PC-3 (cell line): ENCODE measurements around the gene FGG. TPM values are rescaled to one million over a fixed set of nuclear protein-coding genes. Genes with fewer than 3 reads are reported as not detected.
A peak's percentile ranks its signal among the peaks of the same experiment; 100 is the strongest.

Experiments
- ATAC-seq: fragments of 200-7000 bp; cut with Tn5 transposase; 2 replicates; pipeline ENCODE4 v1.9.1; 2020; ENCODE audit warnings: mild to moderate bottlenecking, moderate library complexity
- BruUV-seq: library from RNA; stranded (reverse); fragments of 400-500 nt; replicated peaks from 2 replicates; lab custom pipeline; 2021; lab: Mats Ljungman, UMichigan
- CTCF ChIA-PET: fragments of 300-600 bp; sonication (Branson Sonifier 250); formaldehyde crosslinking; loops from one replicate; lab custom pipeline; 2022; ENCODE audit warnings: antibody characterized with exemption; lab: Charles Lee
- POLR2A ChIA-PET: fragments of 300-600 bp; sonication (Branson Sonifier 250); formaldehyde crosslinking; loops from one replicate; lab custom pipeline; 2022; ENCODE audit warnings: antibody characterized with exemption; ENCODE audit not compliant: unreplicated experiment; lab: Charles Lee
- DNase-seq: peaks from one replicate; pipeline ENCODE4 v3.0.0-alpha.2; 2015
- H2AFZ ChIP-seq: fragments of 300-600 bp; sonication (generic); 2 replicates; pipeline ENCODE4 v1.6.0; 2016; ENCODE audit warnings: antibody characterized with exemption, low read length
- H3F3A ChIP-seq: fragments of 300-600 bp; sonication (generic); one replicate; pipeline ENCODE4 v1.6.0; 2017; ENCODE audit warnings: antibody characterized with exemption, low read length, control low read depth, mild to moderate bottlenecking; ENCODE audit not compliant: unreplicated experiment
- H3K27ac ChIP-seq: fragments of 300-600 bp; sonication (generic); 2 replicates; pipeline ENCODE4 v1.5.1; 2016; ENCODE audit warnings: mild to moderate bottlenecking, low read length
- H3K27me3 ChIP-seq: fragments of 300-600 bp; sonication (generic); 2 replicates; pipeline ENCODE4 v1.6.1; 2016; ENCODE audit warnings: low read length, mixed read lengths
- H3K36me3 ChIP-seq: fragments of 300-600 bp; sonication (generic); 2 replicates; pipeline ENCODE4 v1.6.1; 2016; ENCODE audit warnings: low read depth, mixed run types, low read length, mixed read lengths
- H3K4me1 ChIP-seq: fragments of 300-600 bp; sonication (generic); 2 replicates; pipeline ENCODE4 v1.5.1; 2016; ENCODE audit warnings: low read length; ENCODE audit not compliant: insufficient read depth
- H3K4me2 ChIP-seq: fragments of 300-600 bp; sonication (generic); 2 replicates; pipeline ENCODE4 v1.6.0; 2016; ENCODE audit warnings: low read length
- H3K4me3 ChIP-seq: fragments of 300-600 bp; sonication (generic); 2 replicates; pipeline ENCODE4 v1.5.1; 2016; ENCODE audit warnings: mild to moderate bottlenecking, low read length, mixed read lengths
- H3K79me2 ChIP-seq: fragments of 300-600 bp; sonication (generic); 2 replicates; pipeline ENCODE4 v1.6.1; 2017; ENCODE audit warnings: low read length, mixed read lengths
- H3K9ac ChIP-seq: fragments of 300-600 bp; sonication (generic); 2 replicates; pipeline ENCODE4 v1.6.0; 2016; ENCODE audit warnings: mild to moderate bottlenecking, low read length
- H3K9me2 ChIP-seq: fragments of 300-600 bp; sonication (generic); replicated peaks from 2 replicates; pipeline ENCODE4 v1.6.1; 2016; ENCODE audit warnings: mixed run types, low read length, mixed read lengths
- H3K9me3 ChIP-seq: fragments of 300-600 bp; sonication (generic); 2 replicates; pipeline ENCODE4 v1.6.1; 2016; ENCODE audit warnings: low read length, mixed read lengths
- H4K20me1 ChIP-seq: fragments of 300-600 bp; sonication (generic); 2 replicates; pipeline ENCODE4 v1.6.1; 2016; ENCODE audit warnings: low read length, mixed read lengths
- CTCF ChIP-seq: fragments of 300-600 bp; sonication (generic); conservative IDR thresholded peaks from 2 replicates; pipeline ENCODE4 v1.5.1; 2017; ENCODE audit warnings: antibody characterized with exemption, low read depth, mild to moderate bottlenecking, low read length
- EZH2 ChIP-seq: fragments of 300-600 bp; sonication (generic); IDR thresholded peaks from one replicate; pipeline ENCODE4 v1.6.1; 2017; ENCODE audit warnings: antibody characterized with exemption, mild to moderate bottlenecking, low read length; ENCODE audit not compliant: unreplicated experiment
- EZH2phosphoT487 ChIP-seq: fragments of 300-600 bp; sonication (generic); IDR thresholded peaks from 2 replicates; pipeline ENCODE4 v1.6.1; 2018; ENCODE audit warnings: mild to moderate bottlenecking, antibody characterized with exemption, low read length, borderline replicate concordance
- intact Hi-C: fragments of 100-400 bp; cut with micrococcal nuclease; formaldehyde crosslinking; loops from 2 replicates; pipeline ENCODE4 v1.9.0; 2023
- total RNA-seq: library from RNA; depleted of rRNA; stranded (reverse); fragments of >200 nt; gene quantifications from 2 replicates; pipeline ENCODE4 v1.2.3, GENCODE V29; 2014

The FGG gene
- total RNA-seq, 1 experiment from 2014 or later: not detected

- Histone ChIP-seq H3K4me1 (no peaks in the 10 kb centered on the region), H3K36me3 (no peaks in the 10 kb centered on the region), H3K9ac (no peak overlapping the region), H3K9me2 (no peaks in the 10 kb centered on the region), H3F3A (no peaks in the 10 kb centered on the region), H3K27me3 (peaks cover 7% of the 10 kb centered on the region; the same call in 1 of the 2 replicates), H3K27ac (no peak overlapping the region), H2AFZ (no peak overlapping the region), H3K79me2 (no peaks in the 10 kb centered on the region), H3K9me3 (no peaks in the 10 kb centered on the region), H3K4me2 (no peak overlapping the region), H4K20me1 (no peaks in the 10 kb centered on the region), H3K4me3 (no peak overlapping the region)
- no peak for DNase-seq
- POLR2A ChIA-PET: no interaction called here
- no TSS peak for BruUV-seq
- intact Hi-C loops: no loop called here
- ATAC-seq: no peak
- TF ChIP-seq CTCF: no peak
- no peak for TF ChIP-seq EZH2phosphoT487
- no peak for TF ChIP-seq EZH2
- CTCF ChIA-PET: no interaction called here
These were observed 46.4 kb upstream of the FGG start for GRCh38 chr4:154658680-154659405.

DNA sequence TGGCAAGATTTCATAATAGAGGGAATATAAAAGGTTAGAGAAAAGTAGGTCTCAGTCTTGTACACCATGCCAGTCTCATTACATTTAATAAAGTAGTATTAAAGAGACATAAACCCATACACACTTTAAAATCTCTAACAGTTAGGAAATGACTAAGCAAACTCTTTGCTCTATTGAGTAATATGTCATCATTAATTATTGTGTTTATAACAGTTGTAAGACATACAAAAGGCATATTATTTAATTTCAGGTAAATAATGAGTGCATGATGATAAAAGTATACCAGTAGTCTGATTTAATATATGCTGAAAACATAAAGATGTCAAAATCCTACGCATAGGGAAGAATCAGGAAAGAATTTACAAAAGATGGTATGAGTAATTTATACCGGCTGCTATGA, 31.0 kb upstream of the FGG start:
- no peak overlapping the region for H3K9ac ChIP-seq
- H3F3A ChIP-seq: no peaks in the 10 kb centered on the region
- no peaks in the 10 kb centered on the region for H3K9me2 ChIP-seq
- no peak for TF ChIP-seq EZH2
- TF ChIP-seq EZH2phosphoT487: no peak
- no peak for TF ChIP-seq CTCF
- no peak overlapping the region for H3K4me3 ChIP-seq
- no peaks in the 10 kb centered on the region for H3K9me3 ChIP-seq
- no peak overlapping the region for H3K27ac ChIP-seq
- BruUV-seq: no TSS peak
- H4K20me1 ChIP-seq: no peaks in the 10 kb centered on the region
- no peaks in the 10 kb centered on the region for H3K79me2 ChIP-seq
- ChIA-PET POLR2A (no interaction called here), CTCF (no interaction called here)
- DNase-seq (peak; percentile 26), ATAC-seq (peak; percentile 69)
- H3K27me3 ChIP-seq: no peaks in the 10 kb centered on the region
- H3K36me3 ChIP-seq: no peaks in the 10 kb centered on the region
- intact Hi-C loops: no loop called here
- H3K4me1 ChIP-seq: peaks cover 14% of the 10 kb centered on the region; the same call in 1 of the 2 replicates
- H3K4me2 ChIP-seq: no peak overlapping the region
- no peak overlapping the region for H2AFZ ChIP-seq

DNA sequence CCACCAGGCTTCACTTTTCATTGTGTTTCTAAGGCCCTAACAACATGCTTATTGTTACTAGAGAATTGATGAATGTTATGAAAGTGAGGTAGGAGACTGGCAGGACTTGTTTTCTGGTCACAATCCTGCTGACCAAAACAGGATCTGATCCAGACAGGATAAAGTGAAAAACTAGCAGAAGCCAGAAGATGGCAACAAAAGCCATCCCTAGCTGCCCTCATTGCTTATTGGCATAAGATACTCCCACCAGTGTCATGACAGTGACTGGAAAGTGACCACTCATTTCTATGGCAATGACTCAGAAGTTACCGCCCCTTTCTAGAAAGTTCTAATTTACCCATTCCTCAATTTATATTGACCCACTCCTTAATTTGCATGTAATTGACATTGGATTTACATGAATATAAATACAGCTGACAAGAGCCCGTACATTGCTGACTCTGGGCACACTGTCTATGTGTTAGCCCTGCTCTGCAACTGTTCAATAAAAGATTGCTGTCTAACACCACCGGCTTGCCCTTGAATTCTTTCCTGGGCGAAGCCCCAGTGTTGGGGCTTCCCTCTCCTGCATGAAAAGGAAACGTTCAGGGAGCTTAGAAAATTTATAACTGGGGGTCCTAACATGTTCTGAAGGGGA, 30.0 kb upstream of the FGG start:
- TF ChIP-seq CTCF (peak; percentile 35), EZH2 (no peak), EZH2phosphoT487 (no peak)
- Histone ChIP-seq H3K27ac (no peak overlapping the region), H3K79me2 (no peaks in the 10 kb centered on the region), H2AFZ (no peak overlapping the region), H3F3A (no peaks in the 10 kb centered on the region), H3K4me3 (no peak overlapping the region), H3K4me2 (no peak overlapping the region), H3K9ac (no peak overlapping the region), H3K27me3 (no peaks in the 10 kb centered on the region), H3K36me3 (no peaks in the 10 kb centered on the region), H3K9me3 (no peaks in the 10 kb centered on the region), H3K9me2 (no peaks in the 10 kb centered on the region), H3K4me1 (peaks cover 21% of the 10 kb centered on the region), H4K20me1 (no peaks in the 10 kb centered on the region)
- ChIA-PET POLR2A (no interaction called here), CTCF (interaction anchor here (0.7 kb wide), 1 partner anchor 102 kb away, joined by 4 read pairs; no protein-coding TSS in a partner anchor)
- DNase-seq (peak; percentile 51), ATAC-seq (0 out of 2 replicates have a peak, but pooled peaks have one; percentile 27)
- BruUV-seq: no TSS peak
- intact Hi-C loops: no loop called here
